Mucosa of descending colon (tissue), 3 donors: Measurements from ENCODE around the gene WDR70. TPM values are rescaled to one million over a fixed set of nuclear protein-coding genes. Genes with fewer than 3 reads are reported as not detected.

Source experiments
- ATAC-seq: fragments of 200-7000 bp; cut with Tn5 transposase; one replicate; pipeline ENCODE4 v1.9.1; 2020; ENCODE audit warnings: mild to moderate bottlenecking, moderate library complexity
- DNase-seq, 3 donors: peaks; one replicate each; pipeline ENCODE4 v3.0.0-alpha.2; 2020
- H3K36me3 ChIP-seq: fragments of 200-600 bp; one replicate; pipeline ENCODE4 v1.8.0; 2021; ENCODE audit warnings: low read depth, mild to moderate bottlenecking
- H3K4me1 ChIP-seq: fragments of 200-600 bp; one replicate; pipeline ENCODE4 v1.8.0; 2021; ENCODE audit warnings: low read depth, mild to moderate bottlenecking
- H3K4me3 ChIP-seq: fragments of 200-600 bp; one replicate; pipeline ENCODE4 v1.8.0; 2021; ENCODE audit warnings: mild to moderate bottlenecking
- H3K9me3 ChIP-seq: fragments of 200-600 bp; one replicate; pipeline ENCODE4 v1.8.0; 2021; ENCODE audit warnings: mild to moderate bottlenecking
- CTCF ChIP-seq: fragments of 200-600 bp; IDR thresholded peaks from one replicate; pipeline ENCODE4 v1.8.0; 2022; ENCODE audit warnings: antibody characterized with exemption, mild to moderate bottlenecking
- intact Hi-C, 2 donors: fragments of 100-400 bp; cut with DNase I in 1 of 2; cut with micrococcal nuclease in 1 of 2; formaldehyde crosslinking; loops; one replicate each; pipeline versions ENCODE4 v1.11.0 to v1.11.1; 2022; cut with DNase I, micrococcal nuclease
- total RNA-seq, 3 donors: library from RNA; stranded (reverse); fragmentation: NEBNext Ultra II Directional in 2 of 3; extraction: Animal tissue kit (Norgen Biotek cat#: 25700) in 2 of 3; gene quantifications; one replicate each; pipeline versions ENCODE4 v1.2.1 to v1.2.4, GENCODE V29; 2021 to 2023
- donor health status: DM: no; HTN: no; CAD: no; lungs with moderate emphysema.
- donor health status: DM: no; HTN: no; CAD: no.
- donor health status: DM: no; HTN: yes; CAD: no.

Gene WDR70
- total RNA-seq, 3 donors from 2014 or later, result 19.5 to 42.5 (median 38.0) TPM

- ATAC-seq, result no peak
- Histone ChIP-seq H3K4me1 (no peaks in the 10 kb centered on the region), H3K36me3 (no peaks in the 10 kb centered on the region), H3K4me3 (no peak overlapping the region), H3K9me3 (no peaks in the 10 kb centered on the region)
- DNase-seq, result no peak
- intact Hi-C loops, result no loop called here
- no peak for TF ChIP-seq CTCF
Measured at GRCh38 chr5:37734114-37734513, 355.0 kb downstream of the WDR70 start.

- H3K4me1 ChIP-seq, result no peaks in the 10 kb centered on the region
- intact Hi-C loops, result no loop called here
- ATAC-seq (no peak), DNase-seq (no peak)
- H3K9me3 ChIP-seq, result no peaks in the 10 kb centered on the region
- no peaks in the 10 kb centered on the region for H3K36me3 ChIP-seq
- H3K4me3 ChIP-seq, result no peak overlapping the region
- no peak for TF ChIP-seq CTCF
Measured at GRCh38 chr5:37735649-37736347, 356.7 kb downstream of the WDR70 start.

- Histone ChIP-seq H3K36me3 (no peaks in the 10 kb centered on the region), H3K4me3 (no peak overlapping the region), H3K4me1 (no peaks in the 10 kb centered on the region), H3K9me3 (no peaks in the 10 kb centered on the region)
- TF ChIP-seq CTCF, result no peak
- ATAC-seq (no peak), DNase-seq (no peak)
- intact Hi-C loops, result no loop called here
Measured at GRCh38 chr5:37736397-37736796, 357.3 kb downstream of the WDR70 start.

GRCh38 chr5:37737326-37738056 lies 358.4 kb downstream of the WDR70 start:
- Histone ChIP-seq H3K36me3 (no peaks in the 10 kb centered on the region), H3K9me3 (no peaks in the 10 kb centered on the region), H3K4me3 (no peak overlapping the region), H3K4me1 (no peaks in the 10 kb centered on the region)
- no peak for TF ChIP-seq CTCF
- ATAC-seq (no peak), DNase-seq (no peak)
- intact Hi-C loops, result no loop called here

- Histone ChIP-seq H3K4me1 (no peaks in the 10 kb centered on the region), H3K4me3 (no peak overlapping the region), H3K9me3 (no peaks in the 10 kb centered on the region), H3K36me3 (no peaks in the 10 kb centered on the region)
- peak; percentile 65 for ATAC-seq
- intact Hi-C loops, result no loop called here
- TF ChIP-seq CTCF, result no peak
- DNase-seq, result peak in 1 of 3 donors; percentile 46
Measured at GRCh38 chr5:37738057-37738691, 359.1 kb downstream of the WDR70 start.
